ENCODE measurements around the gene FADD.
A peak's percentile ranks its signal among the peaks of the same experiment; 100 is the strongest.

The FADD gene

GRCh38 chr11:70233962-70234361 is 30.9 kb downstream of the FADD start:
- Histone ChIP-seq H3K36me3 (ENCODE audit: low read depth) (no peaks in the 10 kb centered on the region), H3K27ac (ENCODE audit: poor library complexity, severe bottlenecking) (peak overlapping the region; percentile 41), H3K9me3 (ENCODE audit: severe bottlenecking) (no peaks in the 10 kb centered on the region), H3K4me1 (ENCODE audit: insufficient read depth, poor library complexity, severe bottlenecking) (peaks cover 5% of the 10 kb centered on the region), H3K4me3 (ENCODE audit: severe bottlenecking) (no peak overlapping the region), H3K27me3 (ENCODE audit: insufficient read depth, poor library complexity, severe bottlenecking) (no peaks in the 10 kb centered on the region)
- DNase-seq (ENCODE audit: low spot score) (no peak), ATAC-seq (ENCODE audit: low read depth) (no peak)
- TF ChIP-seq, protein P1, sequence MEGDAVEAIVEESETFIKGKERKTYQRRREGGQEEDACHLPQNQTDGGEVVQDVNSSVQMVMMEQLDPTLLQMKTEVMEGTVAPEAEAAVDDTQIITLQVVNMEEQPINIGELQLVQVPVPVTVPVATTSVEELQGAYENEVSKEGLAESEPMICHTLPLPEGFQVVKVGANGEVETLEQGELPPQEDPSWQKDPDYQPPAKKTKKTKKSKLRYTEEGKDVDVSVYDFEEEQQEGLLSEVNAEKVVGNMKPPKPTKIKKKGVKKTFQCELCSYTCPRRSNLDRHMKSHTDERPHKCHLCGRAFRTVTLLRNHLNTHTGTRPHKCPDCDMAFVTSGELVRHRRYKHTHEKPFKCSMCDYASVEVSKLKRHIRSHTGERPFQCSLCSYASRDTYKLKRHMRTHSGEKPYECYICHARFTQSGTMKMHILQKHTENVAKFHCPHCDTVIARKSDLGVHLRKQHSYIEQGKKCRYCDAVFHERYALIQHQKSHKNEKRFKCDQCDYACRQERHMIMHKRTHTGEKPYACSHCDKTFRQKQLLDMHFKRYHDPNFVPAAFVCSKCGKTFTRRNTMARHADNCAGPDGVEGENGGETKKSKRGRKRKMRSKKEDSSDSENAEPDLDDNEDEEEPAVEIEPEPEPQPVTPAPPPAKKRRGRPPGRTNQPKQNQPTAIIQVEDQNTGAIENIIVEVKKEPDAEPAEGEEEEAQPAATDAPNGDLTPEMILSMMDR (IDR thresholded peaks at IDR 0.05; ENCODE audit: poor library complexity, severe bottlenecking) = no peak

DNA sequence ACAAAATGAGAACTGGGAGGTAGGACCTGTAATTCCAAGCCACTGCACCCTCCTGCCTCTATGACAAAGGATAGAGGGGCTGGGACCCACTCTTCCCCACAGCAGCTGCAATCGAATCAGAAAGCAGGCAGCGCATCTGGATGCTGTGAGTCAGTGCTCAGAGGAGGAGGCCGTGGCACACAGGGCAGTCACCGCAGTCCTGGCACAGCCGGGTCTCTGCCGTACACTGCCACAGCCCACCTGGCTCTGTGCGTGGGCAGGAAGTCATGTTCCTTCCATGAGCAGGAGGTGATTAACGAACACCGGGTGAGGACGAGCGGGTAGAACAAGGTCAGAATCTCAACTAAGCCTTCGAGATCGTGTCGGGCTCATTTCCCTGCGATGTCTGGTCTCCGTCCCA is 37.2 kb downstream of the FADD start:
- Histone ChIP-seq H3K27ac (ENCODE audit: poor library complexity, severe bottlenecking) (no peak overlapping the region), H3K4me1 (ENCODE audit: insufficient read depth, poor library complexity, severe bottlenecking) (no peaks in the 10 kb centered on the region), H3K36me3 (ENCODE audit: low read depth) (no peaks in the 10 kb centered on the region), H3K9me3 (ENCODE audit: severe bottlenecking) (no peaks in the 10 kb centered on the region), H3K4me3 (ENCODE audit: severe bottlenecking) (no peak overlapping the region), H3K27me3 (ENCODE audit: insufficient read depth, poor library complexity, severe bottlenecking) (no peaks in the 10 kb centered on the region)
- DNase-seq (ENCODE audit: low spot score) (no peak), ATAC-seq (ENCODE audit: low read depth) (peak; percentile 25; the same call in 1 of the 3 replicates)
- TF ChIP-seq, protein P1 (IDR thresholded peaks at IDR 0.05; ENCODE audit: poor library complexity, severe bottlenecking) = no peak

DNA sequence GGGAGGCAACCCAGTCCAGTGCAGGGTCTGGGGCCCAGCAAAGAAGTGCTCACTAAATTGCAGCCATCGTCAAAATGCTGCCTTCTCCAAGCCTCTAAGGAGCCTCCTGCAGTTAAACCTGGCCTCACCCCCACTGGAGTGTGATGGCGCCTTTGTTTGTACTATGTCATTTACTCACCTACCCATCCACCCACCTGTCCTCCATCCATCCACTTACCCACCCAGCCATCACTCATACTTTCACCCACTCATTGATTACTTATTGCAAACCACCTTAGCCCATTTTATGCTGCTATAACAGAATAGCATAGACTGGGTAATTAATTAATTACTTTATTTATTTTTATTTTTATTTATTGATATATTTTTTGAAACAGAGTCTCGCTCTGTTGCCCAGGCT is 38.6 kb downstream of the FADD start:
- no peaks in the 10 kb centered on the region for H3K27me3 ChIP-seq (ENCODE audit: insufficient read depth, poor library complexity, severe bottlenecking)
- ATAC-seq (ENCODE audit: low read depth) = no peak
- TF ChIP-seq, protein P1 (IDR thresholded peaks at IDR 0.05; ENCODE audit: poor library complexity, severe bottlenecking) = no peak
- no peak overlapping the region for H3K27ac ChIP-seq (ENCODE audit: poor library complexity, severe bottlenecking)
- H3K4me3 ChIP-seq (ENCODE audit: severe bottlenecking) = no peak overlapping the region
- H3K36me3 ChIP-seq (ENCODE audit: low read depth) = no peaks in the 10 kb centered on the region
- no peak for DNase-seq (ENCODE audit: low spot score)
- H3K4me1 ChIP-seq (ENCODE audit: insufficient read depth, poor library complexity, severe bottlenecking) = no peaks in the 10 kb centered on the region
- H3K9me3 ChIP-seq (ENCODE audit: severe bottlenecking) = no peaks in the 10 kb centered on the region

DNA sequence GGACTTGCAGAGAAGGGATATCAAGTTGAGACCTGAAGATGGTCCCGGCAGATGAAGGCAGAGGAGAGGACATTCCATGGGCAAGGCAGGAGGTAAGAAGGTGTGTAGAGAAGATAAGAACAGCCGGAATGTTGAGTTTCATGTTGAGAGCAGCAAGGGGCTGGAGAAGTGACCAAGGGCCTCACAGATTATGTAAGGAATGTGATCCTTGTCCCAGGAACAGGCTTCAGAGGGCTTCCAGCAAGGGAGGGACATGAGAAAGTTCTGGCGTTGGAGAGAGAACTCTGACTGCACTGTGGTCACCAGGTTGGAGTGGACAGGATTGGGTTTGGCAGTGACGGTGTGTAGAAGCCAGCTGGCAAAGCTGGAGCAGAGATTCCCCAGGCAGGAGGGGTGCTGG is 39.8 kb downstream of the FADD start:
- TF ChIP-seq, protein P1 (IDR thresholded peaks at IDR 0.05; ENCODE audit: poor library complexity, severe bottlenecking) = no peak
- no peak for DNase-seq (ENCODE audit: low spot score)
- no peak overlapping the region for H3K4me3 ChIP-seq (ENCODE audit: severe bottlenecking)
- no peaks in the 10 kb centered on the region for H3K4me1 ChIP-seq (ENCODE audit: insufficient read depth, poor library complexity, severe bottlenecking)
- H3K27ac ChIP-seq (ENCODE audit: poor library complexity, severe bottlenecking) = no peak overlapping the region
- ATAC-seq (ENCODE audit: low read depth) = no peak
- H3K36me3 ChIP-seq (ENCODE audit: low read depth) = no peaks in the 10 kb centered on the region
- no peaks in the 10 kb centered on the region for H3K27me3 ChIP-seq (ENCODE audit: insufficient read depth, poor library complexity, severe bottlenecking)
- H3K9me3 ChIP-seq (ENCODE audit: severe bottlenecking) = no peaks in the 10 kb centered on the region

DNA sequence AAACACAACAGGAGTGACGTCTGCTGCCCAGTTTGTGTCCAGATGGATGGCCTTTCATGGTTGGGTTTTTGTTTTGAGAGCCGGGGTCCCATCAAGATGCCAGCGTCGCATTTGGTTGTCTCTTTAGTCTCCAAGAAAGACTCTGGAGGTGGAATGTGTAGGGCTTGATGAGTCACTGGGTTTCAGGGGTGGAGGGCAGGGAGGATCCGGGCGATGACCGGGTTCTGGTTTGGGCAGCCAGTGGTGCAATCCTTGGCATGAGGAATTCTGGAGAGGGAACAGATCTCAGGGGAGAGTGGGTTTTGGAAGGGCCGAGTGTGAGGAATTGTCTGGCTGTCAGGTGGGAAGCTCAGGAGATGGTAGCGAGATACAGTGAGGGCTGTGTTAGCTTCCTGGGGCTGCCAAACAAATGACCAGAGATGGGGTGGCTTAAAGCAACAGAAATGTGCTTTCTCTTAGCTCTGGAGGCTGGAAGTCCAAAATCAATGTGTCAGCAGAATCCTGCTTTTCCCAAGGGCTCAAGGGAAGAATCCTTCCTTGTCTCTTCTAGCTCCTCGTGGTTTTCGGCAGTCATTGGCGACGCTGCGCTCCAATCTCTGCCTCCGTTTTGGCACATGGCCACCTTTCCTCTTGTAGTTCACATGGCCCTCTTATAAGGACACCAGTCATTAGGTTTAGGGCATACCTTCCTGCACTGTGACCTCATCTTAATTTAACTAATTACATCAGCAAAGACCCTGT is 41.0 kb downstream of the FADD start:
- no peaks in the 10 kb centered on the region for H3K9me3 ChIP-seq (ENCODE audit: severe bottlenecking)
- H3K36me3 ChIP-seq (ENCODE audit: low read depth) = no peaks in the 10 kb centered on the region
- H3K4me3 ChIP-seq (ENCODE audit: severe bottlenecking) = no peak overlapping the region
- H3K27ac ChIP-seq (ENCODE audit: poor library complexity, severe bottlenecking) = no peak overlapping the region
- ATAC-seq (ENCODE audit: low read depth) = 0 out of 3 replicates have a peak, but pooled peaks have one; percentile 51
- DNase-seq (ENCODE audit: low spot score) = no peak
- TF ChIP-seq, protein P1 (IDR thresholded peaks at IDR 0.05; ENCODE audit: poor library complexity, severe bottlenecking) = no peak
- H3K27me3 ChIP-seq (ENCODE audit: insufficient read depth, poor library complexity, severe bottlenecking) = no peaks in the 10 kb centered on the region
- no peaks in the 10 kb centered on the region for H3K4me1 ChIP-seq (ENCODE audit: insufficient read depth, poor library complexity, severe bottlenecking)

Data from RWPE2 (cell line).